Stimulated activated effector memory CD8-positive, alpha-beta T cell treated with anti-CD3 and anti-CD28 coated beads, Interleukin-12 subunit alpha, Interleukin-12 subunit beta, amount 100 ng/mL, for 72 hours (primary cell): Measurements from ENCODE around the gene SLC45A2.
"Not testable (repeated sequence)": the region's sequence is repeated elsewhere in the genome, so short reads cannot be mapped to it uniquely, and the experiment has no call there.

ENCODE experiments used
- ATAC-seq: fragments of 150-1000 bp; cut with Tn5 transposase; 2 replicates; pipeline ENCODE4 v1.10.0; 2021
- DNase-seq, 2 donors: peaks; one replicate each; pipeline ENCODE4 v3.0.0; 2021 to 2022; ENCODE audit warnings: low spot score in 2 of 2
- H3K27ac Mint-ChIP-seq: one replicate; pipeline ENCODE4 v1.8.0; 2022; ENCODE audit warnings: mild to moderate bottlenecking, mixed read lengths
- H3K36me3 Mint-ChIP-seq: one replicate; pipeline ENCODE4 v1.8.0; 2022; ENCODE audit warnings: mild to moderate bottlenecking, mixed read lengths
- H3K4me1 Mint-ChIP-seq: one replicate; pipeline ENCODE4 v1.8.0; 2022; ENCODE audit warnings: mixed read lengths
- H3K4me3 Mint-ChIP-seq: one replicate; pipeline ENCODE4 v1.8.0; 2022; ENCODE audit warnings: mild to moderate bottlenecking, mixed read lengths
- H3K9me3 Mint-ChIP-seq: one replicate; pipeline ENCODE4 v1.8.0; 2022; ENCODE audit warnings: mixed read lengths

The SLC45A2 gene

GRCh38 chr5:34012791-34013190 is 28.3 kb upstream of the SLC45A2 start:
- no peak overlapping the region for H3K27ac Mint-ChIP-seq
- H3K9me3 Mint-ChIP-seq: no peaks in the 10 kb centered on the region
- DNase-seq: no peak
- ATAC-seq: no peak
- no peak overlapping the region for H3K4me3 Mint-ChIP-seq
- no peaks in the 10 kb centered on the region for H3K36me3 Mint-ChIP-seq
- H3K4me1 Mint-ChIP-seq: peaks cover 29% of the 10 kb centered on the region

GRCh38 chr5:34011536-34011935 is 27.0 kb upstream of the SLC45A2 start:
- Mint-ChIP-seq H3K36me3 (no peaks in the 10 kb centered on the region), H3K4me1 (peaks cover 37% of the 10 kb centered on the region), H3K9me3 (no peaks in the 10 kb centered on the region), H3K4me3 (no peak overlapping the region), H3K27ac (no peak overlapping the region)
- ATAC-seq (no peak), DNase-seq (no peak)

- not testable (repeated sequence) for H3K36me3 Mint-ChIP-seq, ATAC-seq, H3K4me3 Mint-ChIP-seq, DNase-seq, H3K27ac Mint-ChIP-seq, H3K9me3 Mint-ChIP-seq
- peaks cover 35% of the 10 kb centered on the region for H3K4me1 Mint-ChIP-seq
These were observed 25.7 kb upstream of the SLC45A2 start for GRCh38 chr5:34010146-34010545.

- DNase-seq (no peak), ATAC-seq (no peak)
- Mint-ChIP-seq H3K27ac (no peak overlapping the region), H3K4me3 (no peak overlapping the region), H3K4me1 (peaks cover 29% of the 10 kb centered on the region), H3K9me3 (no peaks in the 10 kb centered on the region), H3K36me3 (no peaks in the 10 kb centered on the region)
These were observed 25.1 kb upstream of the SLC45A2 start for GRCh38 chr5:34009610-34010009.

- H3K9me3 Mint-ChIP-seq: no peaks in the 10 kb centered on the region
- no peak for DNase-seq
- peak overlapping the region; percentile 63 for H3K27ac Mint-ChIP-seq
- H3K36me3 Mint-ChIP-seq: peaks cover 2% of the 10 kb centered on the region
- H3K4me3 Mint-ChIP-seq: peak overlapping the region; percentile 77
- no peak for ATAC-seq
- H3K4me1 Mint-ChIP-seq: peaks cover 30% of the 10 kb centered on the region
These were observed 24.3 kb upstream of the SLC45A2 start for GRCh38 chr5:34008802-34009201.

GRCh38 chr5:34007621-34008600 is 23.4 kb upstream of the SLC45A2 start, which contains the start of gene AMACR:
Gene AMACR (minus strand): TSS chr5:34008050. CDS start chr5:34008019, 31 bp downstream.
- peak within 1 kb of the TSS; percentile 63 for H3K27ac Mint-ChIP-seq
- H3K4me3 Mint-ChIP-seq: peak within 1 kb of the TSS; percentile 77
- ATAC-seq: peak; percentile 92
- peak; percentile 72 to 96 for DNase-seq
- no peaks in the 10 kb centered on the region for H3K9me3 Mint-ChIP-seq
- peaks cover 39% of the 10 kb centered on the region for H3K4me1 Mint-ChIP-seq
- peaks cover 11% of the 10 kb centered on the region for H3K36me3 Mint-ChIP-seq

- no peak for DNase-seq
These were observed 22.7 kb upstream of the SLC45A2 start for GRCh38 chr5:34007201-34007620.

GRCh38 chr5:34005681-34006080 is 21.2 kb upstream of the SLC45A2 start:
- Mint-ChIP-seq H3K9me3 (no peaks in the 10 kb centered on the region), H3K27ac (no peak overlapping the region), H3K4me1 (peaks cover 45% of the 10 kb centered on the region), H3K4me3 (peak overlapping the region; percentile 3), H3K36me3 (peaks cover 20% of the 10 kb centered on the region)
- no peak for ATAC-seq
- DNase-seq: no peak

More at GRCh38 chr5:34007201-34007620, 22.7 kb upstream of the SLC45A2 start:
- H3K9me3 Mint-ChIP-seq: no peaks in the 10 kb centered on the region
- no peak for ATAC-seq
- peak overlapping the region; percentile 77 for H3K4me3 Mint-ChIP-seq
- H3K27ac Mint-ChIP-seq: peak overlapping the region; percentile 63
- H3K4me1 Mint-ChIP-seq: peaks cover 45% of the 10 kb centered on the region
- H3K36me3 Mint-ChIP-seq: peaks cover 15% of the 10 kb centered on the region

GRCh38 chr5:34005211-34005610 is 20.7 kb upstream of the SLC45A2 start:
- H3K9me3 Mint-ChIP-seq: no peaks in the 10 kb centered on the region
- H3K4me3 Mint-ChIP-seq: peak overlapping the region; percentile 3
- no peak overlapping the region for H3K27ac Mint-ChIP-seq
- ATAC-seq (peak; percentile 64), DNase-seq (no peak)
- H3K4me1 Mint-ChIP-seq: peaks cover 45% of the 10 kb centered on the region
- H3K36me3 Mint-ChIP-seq: peaks cover 20% of the 10 kb centered on the region

GRCh38 chr5:34003941-34004340 is 19.4 kb upstream of the SLC45A2 start:
- DNase-seq (no peak), ATAC-seq (no peak)
- Mint-ChIP-seq H3K9me3 (no peaks in the 10 kb centered on the region), H3K27ac (no peak overlapping the region), H3K4me1 (peaks cover 34% of the 10 kb centered on the region), H3K36me3 (peaks cover 20% of the 10 kb centered on the region), H3K4me3 (no peak overlapping the region)

- ATAC-seq: peak; percentile 25
- Mint-ChIP-seq H3K4me1 (peaks cover 32% of the 10 kb centered on the region), H3K4me3 (no peak overlapping the region), H3K27ac (no peak overlapping the region), H3K9me3 (no peaks in the 10 kb centered on the region), H3K36me3 (peaks cover 25% of the 10 kb centered on the region)
- DNase-seq: no peak
These were observed 18.3 kb upstream of the SLC45A2 start for GRCh38 chr5:34002629-34003328.

- no peak overlapping the region for H3K27ac Mint-ChIP-seq
- H3K4me3 Mint-ChIP-seq: no peak overlapping the region
- no peak for DNase-seq
- ATAC-seq: no peak
- H3K36me3 Mint-ChIP-seq: peaks cover 32% of the 10 kb centered on the region
- H3K4me1 Mint-ChIP-seq: peaks cover 28% of the 10 kb centered on the region
- H3K9me3 Mint-ChIP-seq: no peaks in the 10 kb centered on the region
These were observed 16.8 kb upstream of the SLC45A2 start for GRCh38 chr5:34001241-34001841.

GRCh38 chr5:33999978-34000377 is 15.5 kb upstream of the SLC45A2 start:
- ATAC-seq (no peak), DNase-seq (no peak)
- H3K9me3 Mint-ChIP-seq: no peaks in the 10 kb centered on the region
- peaks cover 26% of the 10 kb centered on the region for H3K4me1 Mint-ChIP-seq
- no peak overlapping the region for H3K27ac Mint-ChIP-seq
- H3K4me3 Mint-ChIP-seq: no peak overlapping the region
- H3K36me3 Mint-ChIP-seq: peaks cover 42% of the 10 kb centered on the region

GRCh38 chr5:33997331-33997983 is 13.0 kb upstream of the SLC45A2 start:
- ATAC-seq (peak; percentile 70), DNase-seq (no peak)
- no peak overlapping the region for H3K4me3 Mint-ChIP-seq
- no peaks in the 10 kb centered on the region for H3K9me3 Mint-ChIP-seq
- H3K36me3 Mint-ChIP-seq: peaks cover 42% of the 10 kb centered on the region
- H3K27ac Mint-ChIP-seq: peak overlapping the region; percentile 78
- peaks cover 26% of the 10 kb centered on the region for H3K4me1 Mint-ChIP-seq

- no peaks in the 10 kb centered on the region for H3K9me3 Mint-ChIP-seq
- peaks cover 41% of the 10 kb centered on the region for H3K36me3 Mint-ChIP-seq
- DNase-seq (no peak), ATAC-seq (no peak)
- peaks cover 25% of the 10 kb centered on the region for H3K4me1 Mint-ChIP-seq
- no peak overlapping the region for H3K4me3 Mint-ChIP-seq
- H3K27ac Mint-ChIP-seq: no peak overlapping the region
These were observed 11.4 kb upstream of the SLC45A2 start for GRCh38 chr5:33995865-33996264.
